ENCODE data around the gene LIPK. TPM values are rescaled to one million over a fixed set of nuclear protein-coding genes. Genes with fewer than 3 reads are reported as not detected.

Gene LIPK
- polyA plus RNA-seq, 1 donor (not counting 4 experiments of a cell fraction or from before 2014, with no cell fraction given) = 0.56 TPM

GRCh38 chr10:88659725-88660597, 46.1 kb upstream of the LIPK start:
- TF ChIP-seq CTCF (optimal IDR thresholded peaks at IDR 0.05 in 1 of 3, IDR thresholded peaks at IDR 0.05 in 1 of 3, conservative IDR thresholded peaks at IDR 0.05 in 1 of 3; ENCODE audit: extremely low read depth in 1 of 3, insufficient read depth in 2 of 3, low read length in 3 of 3) (no peak), EZH2 (IDR thresholded peaks at IDR 0.05; ENCODE audit: low read length) (no peak)
- Histone ChIP-seq H3K27me3 (ENCODE audit: control insufficient read depth, extremely low read depth, insufficient read depth, low read length) (no peaks in the 10 kb centered on the region), H3K4me1 (ENCODE audit: control insufficient read depth, extremely low read depth, insufficient read depth, low read length) (peaks cover 9% of the 10 kb centered on the region), H3K27ac (ENCODE audit: control insufficient read depth, insufficient read depth, low read length) (no peak overlapping the region), H3K9me3 (ENCODE audit: control insufficient read depth, low read depth, low read length) (no peaks in the 10 kb centered on the region), H3K36me3 (ENCODE audit: control insufficient read depth in 2 of 2, extremely low read depth in 1 of 2, insufficient read depth in 2 of 2, low read length in 2 of 2) (no peaks in the 10 kb centered on the region), H3K4me3 (ENCODE audit: control insufficient read depth in 2 of 3, extremely low read depth in 1 of 3, insufficient read depth in 2 of 3, low read depth in 1 of 3, low read length in 3 of 3) (no peak overlapping the region), H3K79me2 (ENCODE audit: control insufficient read depth, insufficient read depth, low read length) (no peaks in the 10 kb centered on the region), H2AFZ (ENCODE audit: control insufficient read depth, low read length) (no peak overlapping the region), H3K9ac (ENCODE audit: control insufficient read depth, extremely low read depth, insufficient read depth, low read length) (no peak overlapping the region), H3K4me2 (ENCODE audit: control insufficient read depth, extremely low read depth, insufficient read depth, low read depth, low read length) (no peak overlapping the region), H3K9me1 (ENCODE audit: control insufficient read depth, extremely low read depth, insufficient read depth, low read length) (no peaks in the 10 kb centered on the region), H4K20me1 (ENCODE audit: control insufficient read depth, extremely low read depth, insufficient read depth, low read length) (no peaks in the 10 kb centered on the region)
- DNase-seq (ENCODE audit: low read depth, low spot score) (no peak), FAIRE-seq (no peak)
- dilution Hi-C loops (cut with MboI; ENCODE audit: extremely low pct_ligation_motif_present, low sequenced_read_pairs) = no loop called here

GRCh38 chr10:88660598-88660884, 45.5 kb upstream of the LIPK start:
- dilution Hi-C loops (cut with MboI; ENCODE audit: extremely low pct_ligation_motif_present, low sequenced_read_pairs) = no loop called here
- no peaks in the 10 kb centered on the region for H4K20me1 ChIP-seq (ENCODE audit: control insufficient read depth, extremely low read depth, insufficient read depth, low read length)
- H3K27ac ChIP-seq (ENCODE audit: control insufficient read depth, insufficient read depth, low read length) = no peak overlapping the region
- peaks cover 9% of the 10 kb centered on the region for H3K4me1 ChIP-seq (ENCODE audit: control insufficient read depth, extremely low read depth, insufficient read depth, low read length)
- no peak overlapping the region for H2AFZ ChIP-seq (ENCODE audit: control insufficient read depth, low read length)
- H3K27me3 ChIP-seq (ENCODE audit: control insufficient read depth, extremely low read depth, insufficient read depth, low read length) = no peaks in the 10 kb centered on the region
- H3K79me2 ChIP-seq (ENCODE audit: control insufficient read depth, insufficient read depth, low read length) = no peaks in the 10 kb centered on the region
- FAIRE-seq (no peak), DNase-seq (ENCODE audit: low read depth, low spot score) (no peak)
- no peak overlapping the region for H3K4me2 ChIP-seq (ENCODE audit: control insufficient read depth, extremely low read depth, insufficient read depth, low read depth, low read length)
- no peak overlapping the region for H3K9ac ChIP-seq (ENCODE audit: control insufficient read depth, extremely low read depth, insufficient read depth, low read length)
- no peaks in the 10 kb centered on the region for H3K9me3 ChIP-seq (ENCODE audit: control insufficient read depth, low read depth, low read length)
- TF ChIP-seq CTCF (optimal IDR thresholded peaks at IDR 0.05 in 1 of 3, IDR thresholded peaks at IDR 0.05 in 1 of 3, conservative IDR thresholded peaks at IDR 0.05 in 1 of 3; ENCODE audit: extremely low read depth in 1 of 3, insufficient read depth in 2 of 3, low read length in 3 of 3) (no peak), EZH2 (IDR thresholded peaks at IDR 0.05; ENCODE audit: low read length) (no peak)
- no peak overlapping the region for H3K4me3 ChIP-seq (ENCODE audit: control insufficient read depth in 2 of 3, extremely low read depth in 1 of 3, insufficient read depth in 2 of 3, low read depth in 1 of 3, low read length in 3 of 3)
- H3K9me1 ChIP-seq (ENCODE audit: control insufficient read depth, extremely low read depth, insufficient read depth, low read length) = no peaks in the 10 kb centered on the region
- H3K36me3 ChIP-seq (ENCODE audit: control insufficient read depth in 2 of 2, extremely low read depth in 1 of 2, insufficient read depth in 2 of 2, low read length in 2 of 2) = no peaks in the 10 kb centered on the region
